IPS DF 6.9 (cell line): ENCODE results near the gene ACO2.
A peak's percentile ranks its signal among the peaks of the same experiment; 100 is the strongest.

Experiments
- DNase-seq: peaks from one replicate; pipeline ENCODE4 v3.0.0-alpha.2; 2013; ENCODE audit warnings: low read depth, low spot score
- H3K27ac ChIP-seq: one replicate; pipeline ENCODE4 v1.5.1; 2013; ENCODE audit warnings: low read length, control low read depth
- H3K27me3 ChIP-seq: 2 replicates; pipeline ENCODE4 v1.6.1; 2013; ENCODE audit warnings: mild to moderate bottlenecking, low read length; ENCODE audit not compliant: control insufficient read depth, insufficient read depth
- H3K36me3 ChIP-seq: 2 replicates; pipeline ENCODE4 v1.6.1; 2013; ENCODE audit warnings: low read length; ENCODE audit not compliant: control insufficient read depth, insufficient read depth
- H3K4me1 ChIP-seq: 2 replicates; pipeline ENCODE4 v1.6.1; 2013; ENCODE audit warnings: low read length; ENCODE audit not compliant: control insufficient read depth, insufficient read depth
- H3K4me3 ChIP-seq: 2 replicates; pipeline ENCODE4 v1.5.1; 2013; ENCODE audit warnings: mild to moderate bottlenecking, low read length
- H3K9me3 ChIP-seq: 2 replicates; pipeline ENCODE4 v1.6.1; 2013; ENCODE audit warnings: low read length, inconsistent platforms; ENCODE audit not compliant: control insufficient read depth, insufficient read depth
- WGBS: extraction: QIAGEN DNeasy Blood & Tissue Kit; methylation state at CpG from one replicate; pipeline ENCODE4 v1.1.7; 2013; ENCODE audit warnings: mixed read lengths, missing lambda C conversion rate; ENCODE audit not compliant: insufficient read length, insufficient coverage; 5-methylcytosine and 5-hydroxymethylcytosine counted together

ACO2 gene

GRCh38 chr22:41508770-41509170 lies 39.9 kb downstream of the ACO2 start:
- peaks cover 5% of the 10 kb centered on the region for H3K4me1 ChIP-seq
- H3K27me3 ChIP-seq: no peaks in the 10 kb centered on the region
- H3K9me3 ChIP-seq: no peaks in the 10 kb centered on the region
- no CpG with 5 or more reads among the region's 12 CpGs for WGBS
- no peak for DNase-seq
- H3K27ac ChIP-seq: no peak overlapping the region
- 0 out of 2 replicates have a peak, but pooled peaks cover 6% of the 10 kb centered on the region for H3K36me3 ChIP-seq
- H3K4me3 ChIP-seq: no peak overlapping the region

DNA sequence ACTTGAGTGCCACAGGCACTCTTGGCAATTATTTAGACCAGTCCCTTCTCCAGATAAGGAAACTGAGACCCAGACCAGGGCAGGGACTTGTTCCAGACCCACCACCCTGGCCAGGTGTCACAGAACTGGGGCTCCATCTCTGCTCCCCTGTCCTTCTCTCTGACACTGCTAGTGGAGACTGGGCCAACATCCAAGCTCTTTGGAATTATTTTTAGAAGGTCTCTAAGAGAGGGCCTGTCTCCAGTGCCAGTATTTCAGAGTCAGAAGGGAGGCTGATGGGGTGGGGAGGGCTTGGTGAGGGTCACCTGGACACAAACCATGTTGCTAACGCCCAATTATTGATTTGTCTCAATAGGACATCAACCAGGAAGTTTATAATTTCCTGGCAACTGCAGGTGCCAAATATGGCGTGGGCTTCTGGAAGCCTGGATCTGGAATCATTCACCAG lies 42.6 kb downstream of the ACO2 start:
- no CpG with 5 or more reads among the region's 2 CpGs for WGBS
- Histone ChIP-seq H3K9me3 (no peaks in the 10 kb centered on the region), H3K27me3 (no peaks in the 10 kb centered on the region), H3K4me1 (peaks cover 5% of the 10 kb centered on the region), H3K27ac (no peak overlapping the region), H3K4me3 (no peak overlapping the region), H3K36me3 (0 out of 2 replicates have a peak, but pooled peaks cover 12% of the 10 kb centered on the region)
- DNase-seq: no peak

DNA sequence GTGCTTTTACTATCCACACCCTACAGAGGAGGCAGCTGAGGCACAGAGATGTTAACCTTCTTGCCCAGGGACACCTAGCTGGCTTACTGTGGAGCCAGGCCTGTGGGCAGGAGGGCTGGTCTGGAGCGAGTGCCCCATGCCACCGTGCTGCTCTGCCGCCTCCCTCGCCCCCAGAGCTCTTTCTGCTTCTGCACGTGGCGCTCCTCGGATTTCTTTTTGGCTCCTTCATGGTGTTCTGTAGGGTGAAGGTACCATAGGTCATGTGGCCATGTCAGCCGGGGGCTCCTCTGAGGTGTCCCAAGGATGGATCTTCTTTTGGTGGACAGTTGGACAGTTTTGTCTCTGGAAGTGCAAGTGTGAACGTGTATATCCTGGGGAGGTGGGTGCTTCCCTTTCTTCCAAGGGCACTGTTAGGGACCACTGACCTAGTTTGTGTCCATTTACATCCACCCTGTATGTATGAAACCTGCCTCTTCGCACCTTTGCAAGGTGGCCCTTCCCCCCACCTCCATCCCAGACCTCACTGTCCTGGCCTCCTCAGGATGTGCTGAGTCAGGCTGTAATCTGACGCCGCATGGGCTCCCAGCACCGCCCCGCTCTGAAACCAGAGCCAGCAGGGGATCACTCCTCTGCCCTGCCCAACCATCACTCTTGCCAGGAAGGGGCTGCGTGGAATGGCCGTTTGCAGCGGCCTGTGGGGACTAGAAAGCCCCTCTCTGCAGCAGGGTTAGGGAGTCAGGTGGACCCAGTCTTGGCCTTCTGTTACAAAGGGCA lies 43.7 kb downstream of the ACO2 start:
- peaks cover 5% of the 10 kb centered on the region for H3K4me1 ChIP-seq
- H3K9me3 ChIP-seq: no peaks in the 10 kb centered on the region
- WGBS: no CpG with 5 or more reads among the region's 17 CpGs
- H3K36me3 ChIP-seq: 0 out of 2 replicates have a peak, but pooled peaks cover 10% of the 10 kb centered on the region
- DNase-seq: peak; percentile 86
- H3K4me3 ChIP-seq: no peak overlapping the region
- H3K27ac ChIP-seq: no peak overlapping the region
- no peaks in the 10 kb centered on the region for H3K27me3 ChIP-seq

- Histone ChIP-seq H3K27me3 (no peaks in the 10 kb centered on the region), H3K9me3 (no peaks in the 10 kb centered on the region), H3K4me3 (no peak overlapping the region), H3K36me3 (0 out of 2 replicates have a peak, but pooled peaks cover 8% of the 10 kb centered on the region), H3K27ac (no peak overlapping the region), H3K4me1 (peaks cover 5% of the 10 kb centered on the region)
- DNase-seq: no peak
- no CpG with 5 or more reads among the region's 5 CpGs for WGBS
Observed at GRCh38 chr22:41513391-41513790, 44.5 kb downstream of the ACO2 start.

DNA sequence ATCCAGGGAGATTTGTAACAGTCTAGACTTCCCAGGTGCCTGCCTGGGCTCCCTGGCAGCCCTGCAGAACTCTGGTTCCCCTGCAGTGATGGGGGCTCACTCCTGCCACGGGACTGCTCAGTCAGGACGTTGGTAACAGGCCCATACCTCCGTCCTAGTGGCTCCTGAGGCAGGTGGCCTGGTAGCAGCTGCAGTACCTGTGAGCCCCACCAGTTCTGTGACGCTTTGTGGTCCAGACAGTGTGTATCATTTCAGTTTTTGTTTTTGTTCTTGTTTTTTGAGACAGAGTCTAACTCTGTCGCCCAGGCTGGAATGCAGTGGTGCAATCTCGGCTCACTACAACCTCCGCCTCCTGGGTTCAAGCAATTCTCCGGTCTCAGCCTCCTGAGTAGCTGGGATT lies 47.5 kb downstream of the ACO2 start:
- Histone ChIP-seq H3K4me3 (no peak overlapping the region), H3K36me3 (0 out of 2 replicates have a peak, but pooled peaks cover 8% of the 10 kb centered on the region), H3K27me3 (no peaks in the 10 kb centered on the region), H3K9me3 (no peaks in the 10 kb centered on the region), H3K27ac (no peak overlapping the region), H3K4me1 (peaks cover 5% of the 10 kb centered on the region)
- no peak for DNase-seq
- no CpG with 5 or more reads among the region's 8 CpGs for WGBS

DNA sequence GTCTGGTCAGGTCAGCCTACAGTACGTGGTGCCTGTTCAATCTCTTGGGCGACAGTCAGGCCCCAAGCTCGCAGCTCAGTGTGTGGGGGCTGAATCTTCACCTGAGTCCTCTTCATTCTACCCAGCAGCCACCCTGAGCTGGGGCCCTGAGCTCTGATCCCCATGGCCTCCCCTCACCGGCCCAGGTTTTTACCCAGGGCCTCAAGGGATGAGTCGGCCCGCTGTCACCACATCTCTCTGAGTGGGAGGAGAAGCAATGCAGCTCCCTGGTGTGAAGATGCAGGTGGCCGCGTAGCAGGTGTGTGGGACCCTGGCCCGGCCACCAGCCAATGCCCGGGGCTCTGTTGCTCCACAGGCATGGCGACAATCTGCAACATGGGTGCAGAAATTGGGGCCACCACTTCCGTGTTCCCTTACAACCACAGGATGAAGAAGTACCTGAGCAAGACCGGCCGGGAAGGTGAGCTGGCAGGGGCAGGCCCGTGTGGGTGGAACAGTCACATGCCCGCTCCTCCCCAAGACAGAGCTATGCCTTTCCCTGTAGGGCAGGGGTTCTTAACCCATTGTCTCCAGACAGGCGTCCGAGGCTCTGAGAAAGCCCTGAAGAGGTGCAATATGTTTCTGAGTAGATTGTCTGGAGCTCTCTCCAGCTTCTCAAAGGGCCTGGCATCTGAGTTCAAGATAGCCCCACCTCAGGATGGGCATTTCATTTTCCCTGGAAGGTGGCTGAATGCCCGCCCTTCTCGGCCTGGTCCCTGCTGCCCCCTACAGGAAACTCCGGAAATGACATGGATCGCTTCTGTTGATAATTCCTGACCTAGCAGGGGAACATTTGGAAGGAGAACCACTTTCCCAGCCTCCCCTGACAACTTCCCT lies 48.5 kb downstream of the ACO2 start:
- Histone ChIP-seq H3K36me3 (0 out of 2 replicates have a peak, but pooled peaks cover 8% of the 10 kb centered on the region), H3K9me3 (no peaks in the 10 kb centered on the region), H3K4me3 (no peak overlapping the region), H3K27ac (no peak overlapping the region), H3K27me3 (no peaks in the 10 kb centered on the region), H3K4me1 (peaks cover 3% of the 10 kb centered on the region)
- no CpG with 5 or more reads among the region's 22 CpGs for WGBS
- DNase-seq: no peak

DNA sequence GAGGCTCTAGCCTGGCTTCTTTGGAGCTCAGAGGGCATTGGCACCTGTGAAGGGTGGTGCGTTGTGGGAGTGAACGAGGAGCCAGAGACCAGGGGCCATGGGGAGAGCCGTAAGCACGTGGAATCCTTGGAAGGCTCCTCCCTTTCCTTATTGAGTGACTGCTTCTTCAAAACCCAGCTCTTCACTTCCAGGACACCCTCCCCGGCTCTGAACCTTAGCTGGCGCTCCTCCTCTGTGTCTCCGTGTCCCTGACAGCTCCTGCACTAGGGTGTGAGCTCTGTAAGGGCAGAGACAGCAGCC lies 49.1 kb downstream of the ACO2 start:
- 0 out of 2 replicates have a peak, but pooled peaks cover 8% of the 10 kb centered on the region for H3K36me3 ChIP-seq
- DNase-seq: no peak
- no peak overlapping the region for H3K4me3 ChIP-seq
- no peak overlapping the region for H3K27ac ChIP-seq
- H3K9me3 ChIP-seq: no peaks in the 10 kb centered on the region
- no CpG with 5 or more reads among the region's 7 CpGs for WGBS
- H3K27me3 ChIP-seq: no peaks in the 10 kb centered on the region
- no peaks in the 10 kb centered on the region for H3K4me1 ChIP-seq

GRCh38 chr22:41521126-41521525 lies 52.2 kb downstream of the ACO2 start:
- WGBS: no CpG with 5 or more reads among the region's 3 CpGs
- no peak for DNase-seq
- Histone ChIP-seq H3K9me3 (no peaks in the 10 kb centered on the region), H3K36me3 (peaks cover 18% of the 10 kb centered on the region), H3K27me3 (no peaks in the 10 kb centered on the region), H3K4me3 (no peak overlapping the region; the same call in 1 of the 2 replicates), H3K4me1 (no peaks in the 10 kb centered on the region), H3K27ac (no peak overlapping the region)

DNA sequence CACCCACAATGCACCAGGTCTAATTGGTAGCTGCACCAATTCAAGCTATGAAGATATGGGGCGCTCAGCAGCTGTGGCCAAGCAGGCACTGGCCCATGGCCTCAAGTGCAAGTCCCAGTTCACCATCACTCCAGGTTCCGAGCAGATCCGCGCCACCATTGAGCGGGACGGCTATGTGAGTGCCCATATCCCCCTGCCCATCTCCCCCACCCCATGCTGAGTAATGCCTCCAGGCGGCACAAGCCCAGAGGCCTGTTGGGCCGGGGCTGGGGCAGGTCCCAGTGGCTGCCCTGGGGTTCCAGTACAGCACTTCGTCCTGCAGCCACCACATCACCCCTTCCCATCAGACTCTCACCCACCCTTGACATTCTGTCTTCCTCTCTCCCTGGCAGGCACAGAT lies 53.9 kb downstream of the ACO2 start:
- no peak overlapping the region for H3K27ac ChIP-seq

DNA sequence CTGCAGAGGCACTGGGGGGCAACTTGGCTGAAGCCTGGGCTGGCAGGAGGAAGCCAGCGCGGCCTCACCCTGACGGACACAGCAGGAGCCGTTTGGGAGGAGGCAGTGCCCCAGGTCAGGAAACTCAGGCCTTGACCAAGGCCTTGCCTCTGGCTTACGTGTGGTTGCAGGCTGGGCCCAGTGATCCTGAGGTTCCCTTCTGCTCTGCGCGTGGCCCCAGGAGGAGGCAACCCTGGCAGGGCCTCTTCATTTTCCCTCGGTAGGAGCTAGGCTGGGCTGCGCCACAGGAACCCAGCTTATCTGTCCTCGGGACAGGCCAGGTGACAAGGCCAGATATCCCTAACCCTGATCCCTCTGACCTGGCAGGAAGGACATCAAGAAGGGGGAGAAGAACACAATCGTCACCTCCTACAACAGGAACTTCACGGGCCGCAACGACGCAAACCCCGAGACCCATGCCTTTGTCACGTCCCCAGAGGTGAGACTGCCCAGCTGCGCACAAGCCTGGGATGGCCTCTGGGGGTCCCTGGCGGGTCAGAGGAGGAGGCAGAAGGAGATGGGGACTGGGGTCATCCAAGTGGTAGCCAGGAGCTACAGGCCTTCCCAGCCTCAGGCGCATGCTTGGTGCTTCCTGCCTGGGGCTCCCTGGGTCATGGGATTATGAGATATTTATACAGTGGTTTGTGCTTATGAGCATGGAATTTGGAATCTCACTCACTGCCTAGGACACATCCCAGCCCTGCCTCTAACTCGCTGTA lies 54.7 kb downstream of the ACO2 start:
- peaks cover 36% of the 10 kb centered on the region for H3K36me3 ChIP-seq
- H3K4me3 ChIP-seq: no peak overlapping the region
- no peak overlapping the region for H3K27ac ChIP-seq
- no peak for DNase-seq
- H3K4me1 ChIP-seq: no peaks in the 10 kb centered on the region
- no peaks in the 10 kb centered on the region for H3K27me3 ChIP-seq
- no CpG with 5 or more reads among the region's 21 CpGs for WGBS
- no peaks in the 10 kb centered on the region for H3K9me3 ChIP-seq

More for the DNA sequence above, 53.9 kb downstream of the ACO2 start:
- H3K4me3 ChIP-seq: no peak overlapping the region
- no peaks in the 10 kb centered on the region for H3K4me1 ChIP-seq
- WGBS: no CpG with 5 or more reads among the region's 9 CpGs
- H3K9me3 ChIP-seq: no peaks in the 10 kb centered on the region
- H3K36me3 ChIP-seq: peaks cover 30% of the 10 kb centered on the region
- no peak for DNase-seq
- H3K27me3 ChIP-seq: no peaks in the 10 kb centered on the region
